ENCODE results near the gene TLR10. TPM values are rescaled to one million over a fixed set of nuclear protein-coding genes. Genes with fewer than 3 reads are reported as not detected.

Gene TLR10
- total RNA-seq, 1 experiment from 2014 or later = not detected

- BruUV-seq (replicated peaks) = no TSS peak
- Histone ChIP-seq H3K4me1 (replicated peaks; ENCODE audit: insufficient read depth) (peaks cover 33% of the 10 kb centered on the region), H3K27ac (no peak overlapping the region), H3K9me2 (ENCODE audit: insufficient read depth) (no peaks in the 10 kb centered on the region), H3K9me3 (ENCODE audit: insufficient read depth, low read depth) (no peaks in the 10 kb centered on the region), H3F3A (ENCODE audit: insufficient read depth, low read depth) (peaks cover 15% of the 10 kb centered on the region), H2AFZ (no peak overlapping the region), H3K27me3 (ENCODE audit: insufficient read depth, low read depth) (no peaks in the 10 kb centered on the region), H3K4me3 (no peak overlapping the region), H4K20me1 (ENCODE audit: insufficient read depth) (no peaks in the 10 kb centered on the region), H3K4me2 (no peak overlapping the region), H3K79me2 (ENCODE audit: low read depth) (no peaks in the 10 kb centered on the region), H3K36me3 (ENCODE audit: low read depth) (no peaks in the 10 kb centered on the region)
- no peak for DNase-seq
- TF ChIP-seq CTCF (conservative IDR thresholded peaks at IDR 0.05) = no peak
- no peak for TF ChIP-seq EZH2 (IDR thresholded peaks at IDR 0.05; ENCODE audit: low read depth)
- POLR2A ChIA-PET (ENCODE audit: unreplicated experiment) = interaction anchor here (0.6 kb wide), 1 partner anchor 207 kb away, joined by 3 read pairs; no protein-coding TSS in a partner anchor
- CTCF ChIA-PET = no interaction called here
- intact Hi-C loops (cut with micrococcal nuclease; ENCODE audit: unreplicated experiment) = no loop called here
These were observed 38.9 kb upstream of the TLR10 start for GRCh38 chr4:38821739-38822138.

- no peaks in the 10 kb centered on the region for H4K20me1 ChIP-seq (ENCODE audit: insufficient read depth)
- H3K4me3 ChIP-seq = no peak overlapping the region
- peak overlapping the region; percentile 87 for H3K27ac ChIP-seq
- no peak for DNase-seq
- POLR2A ChIA-PET (ENCODE audit: unreplicated experiment) = no interaction called here
- no peaks in the 10 kb centered on the region for H3K36me3 ChIP-seq (ENCODE audit: low read depth)
- CTCF ChIA-PET = interaction anchor here (1.8 kb wide), 1 partner anchor 38 kb away, joined by 4 read pairs; the partner anchor contains the start of gene TLR10
- H3K27me3 ChIP-seq (ENCODE audit: insufficient read depth, low read depth) = no peaks in the 10 kb centered on the region
- intact Hi-C loops (cut with micrococcal nuclease; ENCODE audit: unreplicated experiment) = no loop called here
- no peak for TF ChIP-seq CTCF (conservative IDR thresholded peaks at IDR 0.05)
- TF ChIP-seq EZH2 (IDR thresholded peaks at IDR 0.05; ENCODE audit: low read depth) = no peak
- no peaks in the 10 kb centered on the region for H3K9me2 ChIP-seq (ENCODE audit: insufficient read depth)
- H2AFZ ChIP-seq = no peak overlapping the region
- no TSS peak for BruUV-seq (replicated peaks)
- peak overlapping the region; percentile 55 for H3K4me2 ChIP-seq
- peaks cover 33% of the 10 kb centered on the region for H3K4me1 ChIP-seq (replicated peaks; ENCODE audit: insufficient read depth)
- no peaks in the 10 kb centered on the region; the same call in 1 of the 2 replicates for H3K9me3 ChIP-seq (ENCODE audit: insufficient read depth, low read depth)
- no peaks in the 10 kb centered on the region for H3K79me2 ChIP-seq (ENCODE audit: low read depth)
- H3F3A ChIP-seq (ENCODE audit: insufficient read depth, low read depth) = peaks cover 15% of the 10 kb centered on the region
These were observed 37.7 kb upstream of the TLR10 start for GRCh38 chr4:38820329-38821061.

- H3K4me3 ChIP-seq = peak overlapping the region; percentile 8; the same call in 1 of the 2 replicates
- ChIA-PET CTCF (interaction anchor here (1.4 to 1.8 kb wide), 2 partner anchors 37 to 61 kb away, joined by 4 read pairs; partner anchors contain the start of gene TLR10), POLR2A (ENCODE audit: unreplicated experiment) (no interaction called here)
- no peaks in the 10 kb centered on the region; the same call in 1 of the 2 replicates for H3K9me3 ChIP-seq (ENCODE audit: insufficient read depth, low read depth)
- peak in 1 of 2 experiments; percentile 71 for DNase-seq
- H3K4me1 ChIP-seq (replicated peaks; ENCODE audit: insufficient read depth) = peaks cover 33% of the 10 kb centered on the region
- H3K4me2 ChIP-seq = peak overlapping the region; percentile 55
- no peak for TF ChIP-seq EZH2 (IDR thresholded peaks at IDR 0.05; ENCODE audit: low read depth)
- intact Hi-C loops (cut with micrococcal nuclease; ENCODE audit: unreplicated experiment) = no loop called here
- no peaks in the 10 kb centered on the region for H4K20me1 ChIP-seq (ENCODE audit: insufficient read depth)
- BruUV-seq (replicated peaks) = no TSS peak
- H2AFZ ChIP-seq = no peak overlapping the region
- no peaks in the 10 kb centered on the region for H3K9me2 ChIP-seq (ENCODE audit: insufficient read depth)
- H3K27ac ChIP-seq = peak overlapping the region; percentile 87
- H3K36me3 ChIP-seq (ENCODE audit: low read depth) = no peaks in the 10 kb centered on the region
- H3K79me2 ChIP-seq (ENCODE audit: low read depth) = no peaks in the 10 kb centered on the region
- H3F3A ChIP-seq (ENCODE audit: insufficient read depth, low read depth) = peaks cover 15% of the 10 kb centered on the region
- H3K27me3 ChIP-seq (ENCODE audit: insufficient read depth, low read depth) = no peaks in the 10 kb centered on the region
These were observed 36.8 kb upstream of the TLR10 start for GRCh38 chr4:38819569-38819968.
